HEK293 (cell line): Measurements from ENCODE around the gene MTCL3.

Source experiments
- CTCF ChIP-seq: fragments of 450-650 bp; formaldehyde crosslinking; IDR thresholded peaks from 2 replicates; pipeline ENCODE4 v1.5.1; 2016; ENCODE audit warnings: missing biosample characterization, missing genetic modification characterization
- KLF10 ChIP-seq: fragments of 450-650 bp; IDR thresholded peaks from 2 replicates; pipeline ENCODE4 v1.5.1; 2018; ENCODE audit warnings: missing biosample characterization, mild to moderate bottlenecking, missing genetic modification characterization
- KLF16 ChIP-seq: fragments of 450-650 bp; formaldehyde crosslinking; IDR thresholded peaks from 2 replicates; pipeline ENCODE4 v1.5.1; 2017; ENCODE audit warnings: missing biosample characterization, missing genetic modification characterization
- OVOL3 ChIP-seq: fragments of 450-650 bp; formaldehyde crosslinking; IDR thresholded peaks from 2 replicates; pipeline ENCODE4 v1.5.1; 2016; ENCODE audit warnings: missing biosample characterization, missing genetic modification characterization
- PRDM1 ChIP-seq: fragments of 450-650 bp; formaldehyde crosslinking; IDR thresholded peaks from 2 replicates; pipeline ENCODE4; 2016; ENCODE audit warnings: missing biosample characterization, missing genetic modification characterization
- SETDB1 ChIP-seq: IDR thresholded peaks from one replicate; pipeline ENCODE4 v1.6.1; 2017; ENCODE audit warnings: mild to moderate bottlenecking, low read length, moderate library complexity, mixed read lengths; ENCODE audit not compliant: insufficient read length
- ZNF132 ChIP-seq: fragments of 450-650 bp; formaldehyde crosslinking; IDR thresholded peaks from 2 replicates; pipeline ENCODE4 v1.5.1; 2017; ENCODE audit warnings: missing biosample characterization, missing genetic modification characterization, borderline replicate concordance
- ZNF157 ChIP-seq: fragments of 450-650 bp; formaldehyde crosslinking; IDR thresholded peaks from 2 replicates; pipeline ENCODE4 v1.5.1; 2016; ENCODE audit warnings: missing biosample characterization, missing genetic modification characterization
- ZNF223 ChIP-seq: fragments of 450-650 bp; formaldehyde crosslinking; IDR thresholded peaks from 2 replicates; pipeline ENCODE4 v1.5.1; 2016; ENCODE audit warnings: missing biosample characterization, missing genetic modification characterization
- ZNF549 ChIP-seq: fragments of 450-650 bp; IDR thresholded peaks from 2 replicates; pipeline ENCODE4 v1.5.1; 2018; ENCODE audit warnings: missing biosample characterization, missing genetic modification characterization, mild to moderate bottlenecking, inconsistent platforms, moderate library complexity
- ZNF626 ChIP-seq: fragments of 450-650 bp; sonication (Bioruptor Pico); formaldehyde crosslinking; IDR thresholded peaks from 2 replicates; pipeline ENCODE4 v1.5.1; 2018; ENCODE audit warnings: missing biosample characterization, missing genetic modification characterization, inconsistent platforms
- ZNF701 ChIP-seq: fragments of 450-650 bp; formaldehyde crosslinking; IDR thresholded peaks from 2 replicates; pipeline ENCODE4 v1.5.1; 2016; ENCODE audit warnings: missing biosample characterization, missing genetic modification characterization
- ZNF707 ChIP-seq: fragments of 450-650 bp; formaldehyde crosslinking; IDR thresholded peaks from 2 replicates; pipeline ENCODE4 v1.5.1; 2016; ENCODE audit warnings: missing biosample characterization, missing genetic modification characterization
- ZNF830 ChIP-seq: fragments of 450-650 bp; IDR thresholded peaks from 2 replicates; pipeline ENCODE4 v1.5.0; 2018; ENCODE audit warnings: missing biosample characterization, missing genetic modification characterization, low read depth, mild to moderate bottlenecking, moderate library complexity

GRCh38 chr6:127464161-127464880 lies 54.8 kb downstream of the MTCL3 start:
- TF ChIP-seq ZNF707 (tag by site-specific recombination), result no peak
- TF ChIP-seq ZNF830 (tag by site-specific recombination), result no peak
- no peak for TF ChIP-seq CTCF
- TF ChIP-seq ZNF157, result no peak
- TF ChIP-seq ZNF132 (tag by site-specific recombination), result no peak
- no peak for TF ChIP-seq KLF16 (tag by site-specific recombination)
- TF ChIP-seq ZNF223, result no peak
- TF ChIP-seq SETDB1, result no peak
- no peak for TF ChIP-seq OVOL3 (tag by site-specific recombination)
- no peak for TF ChIP-seq PRDM1
- TF ChIP-seq ZNF626 (tag by site-specific recombination), result no peak
- no peak for TF ChIP-seq KLF10 (tag by site-specific recombination)
- no peak for TF ChIP-seq ZNF701
- TF ChIP-seq ZNF549, result no peak
